Esophagus squamous epithelium (tissue), 4 donors: ENCODE results near the gene CLSTN3.

Experiments used
- POLR2A ChIP-seq, 4 donors: fragments of 450-650 bp; IDR thresholded peaks; one replicate each; pipeline ENCODE4 v1.6.1; 2017; ENCODE audit warnings: antibody characterized with exemption in 4 of 4, mild to moderate bottlenecking in 4 of 4, moderate library complexity in 3 of 4
- TF ChIP-seq, protein P1 (sequence below), 6 experiments: fragments of 450-650 bp in 4 of 6; fragments of 200-600 bp in 2 of 6; sonication (generic) in 2 of 6; IDR thresholded peaks; one replicate each; pipeline ENCODE4 v1.5.1; 2016 to 2019; ENCODE audit warnings: antibody characterized with exemption in 6 of 6, mild to moderate bottlenecking in 4 of 6, moderate library complexity in 4 of 6

DNA sequence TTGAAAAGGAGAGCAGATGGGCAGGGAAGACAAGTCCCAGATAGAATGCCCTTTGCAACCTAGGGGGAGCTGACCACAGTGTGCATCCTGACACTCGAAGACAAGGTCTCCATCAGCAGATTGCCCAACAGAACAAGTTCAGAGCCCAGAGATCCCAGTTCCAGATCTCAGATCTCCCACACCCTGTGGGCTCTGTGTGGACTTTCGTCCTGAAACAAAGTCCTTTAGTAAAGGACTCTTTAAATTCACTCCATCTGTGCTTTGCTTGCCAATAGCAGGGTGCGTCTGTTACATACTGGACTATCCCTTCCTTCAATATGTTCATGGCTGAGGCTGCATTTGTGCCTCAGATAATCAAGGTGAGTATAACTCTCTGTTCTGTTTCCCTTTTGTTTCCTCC lies 12.5 kb upstream of the CLSTN3 start:
- TF ChIP-seq, protein P1, sequence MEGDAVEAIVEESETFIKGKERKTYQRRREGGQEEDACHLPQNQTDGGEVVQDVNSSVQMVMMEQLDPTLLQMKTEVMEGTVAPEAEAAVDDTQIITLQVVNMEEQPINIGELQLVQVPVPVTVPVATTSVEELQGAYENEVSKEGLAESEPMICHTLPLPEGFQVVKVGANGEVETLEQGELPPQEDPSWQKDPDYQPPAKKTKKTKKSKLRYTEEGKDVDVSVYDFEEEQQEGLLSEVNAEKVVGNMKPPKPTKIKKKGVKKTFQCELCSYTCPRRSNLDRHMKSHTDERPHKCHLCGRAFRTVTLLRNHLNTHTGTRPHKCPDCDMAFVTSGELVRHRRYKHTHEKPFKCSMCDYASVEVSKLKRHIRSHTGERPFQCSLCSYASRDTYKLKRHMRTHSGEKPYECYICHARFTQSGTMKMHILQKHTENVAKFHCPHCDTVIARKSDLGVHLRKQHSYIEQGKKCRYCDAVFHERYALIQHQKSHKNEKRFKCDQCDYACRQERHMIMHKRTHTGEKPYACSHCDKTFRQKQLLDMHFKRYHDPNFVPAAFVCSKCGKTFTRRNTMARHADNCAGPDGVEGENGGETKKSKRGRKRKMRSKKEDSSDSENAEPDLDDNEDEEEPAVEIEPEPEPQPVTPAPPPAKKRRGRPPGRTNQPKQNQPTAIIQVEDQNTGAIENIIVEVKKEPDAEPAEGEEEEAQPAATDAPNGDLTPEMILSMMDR (IDR thresholded peaks at IDR 0.05), result no peak
- TF ChIP-seq POLR2A (IDR thresholded peaks at IDR 0.05), result no peak
